GM20000 (cell line): ENCODE results near the gene COMTD1.
A peak's percentile ranks its signal among the peaks of the same experiment; 100 is the strongest.
"Not testable (repeated sequence)": the region's sequence is repeated elsewhere in the genome, so short reads cannot be mapped to it uniquely, and the experiment has no call there.

Experiments
- DNase-seq: peaks from one replicate; pipeline ENCODE4 v3.0.0; 2012; ENCODE audit warnings: low spot score
- CTCF ChIP-seq: IDR thresholded peaks from 2 replicates; pipeline ENCODE4 v1.5.1; 2012; ENCODE audit warnings: mild to moderate bottlenecking, control low read depth; ENCODE audit errors: extremely low read depth, missing control alignments

Gene COMTD1

GRCh38 chr10:75197066-75197465 is 38.7 kb downstream of the COMTD1 start:
- DNase-seq: no peak
- no peak for TF ChIP-seq CTCF

GRCh38 chr10:75195035-75195763 is 40.6 kb downstream of the COMTD1 start:
- DNase-seq: no peak
- no peak for TF ChIP-seq CTCF

- not testable (repeated sequence) for DNase-seq
Observed at GRCh38 chr10:75194625-75195024, 41.1 kb downstream of the COMTD1 start.

- TF ChIP-seq CTCF: no peak
- no peak for DNase-seq
Observed at GRCh38 chr10:75191821-75192568, 43.8 kb downstream of the COMTD1 start.

GRCh38 chr10:75189266-75190096 is 46.3 kb downstream of the COMTD1 start:
- DNase-seq: no peak
- TF ChIP-seq CTCF: no peak

GRCh38 chr10:75188522-75188921 is 47.2 kb downstream of the COMTD1 start:
- DNase-seq: not testable (repeated sequence)

- TF ChIP-seq CTCF: peak; percentile 67
Observed at GRCh38 chr10:75187961-75188426, 47.8 kb downstream of the COMTD1 start.

GRCh38 chr10:75186310-75186709 is 49.4 kb downstream of the COMTD1 start:
- TF ChIP-seq CTCF: no peak
- DNase-seq: no peak

More at GRCh38 chr10:75187961-75188426, 47.8 kb downstream of the COMTD1 start:
- DNase-seq: peak; percentile 60
